Peyer's patch (tissue), 4 donors: ENCODE results near the gene HSD3B2. TPM values are rescaled to one million over a fixed set of nuclear protein-coding genes. Genes with fewer than 3 reads are reported as not detected.
A peak's percentile ranks its signal among the peaks of the same experiment; 100 is the strongest.

Source experiments
- DNase-seq, 3 donors: peaks; one replicate each; pipeline ENCODE4 v3.0.0-alpha.2; 2017 to 2019
- H3K27ac ChIP-seq, 4 donors: fragments of 200-600 bp; sonication (generic); one replicate each; pipeline ENCODE4 v1.5.1; 2016 to 2019
- H3K27me3 ChIP-seq, 2 donors: fragments of 200-600 bp; sonication (generic); one replicate each; pipeline ENCODE4 v1.5.1; 2019
- H3K36me3 ChIP-seq, 3 donors: fragments of 200-600 bp; sonication (generic); one replicate each; pipeline ENCODE4 v1.5.1; 2016 to 2019
- H3K4me1 ChIP-seq, 4 donors: fragments of 200-600 bp; sonication (generic); one replicate each; pipeline ENCODE4 v1.5.1; 2016 to 2019
- H3K4me3 ChIP-seq, 4 donors: fragments of 200-600 bp; sonication (generic); 1 replicate in 3 of 4; 2 replicates in 1 of 4; pipeline ENCODE4 v1.5.1; 2016 to 2019; ENCODE audit warnings: mild to moderate bottlenecking in 1 of 4
- H3K9me3 ChIP-seq, 4 donors: fragments of 200-600 bp; sonication (generic); one replicate each; pipeline ENCODE4 v1.5.1; 2016 to 2019; ENCODE audit warnings: mild to moderate bottlenecking in 1 of 4
- CTCF ChIP-seq, 6 experiments: fragments of 450-650 bp in 4 of 6; fragments of 200-600 bp in 2 of 6; sonication (generic) in 1 of 6; IDR thresholded peaks; one replicate each; pipeline ENCODE4 v1.5.1; 2017 to 2019; ENCODE audit warnings: antibody characterized with exemption in 6 of 6, mild to moderate bottlenecking in 3 of 6, moderate library complexity in 1 of 6
- POLR2A ChIP-seq, 2 donors: fragments of 450-650 bp; IDR thresholded peaks; one replicate each; pipeline ENCODE4 v1.5.1; 2017; ENCODE audit warnings: antibody characterized with exemption in 2 of 2, mild to moderate bottlenecking in 2 of 2, moderate library complexity in 2 of 2
- total RNA-seq, 4 donors: library from RNA; depleted of rRNA; stranded (reverse); fragments of >200 nt; gene quantifications; one replicate each; pipeline ENCODE4 v1.1.0, GENCODE V29; 2016

HSD3B2 gene
- total RNA-seq, 4 donors from 2014 or later, result 14.9 to 132 (median 126) TPM; not detected in 1

- TF ChIP-seq CTCF (IDR thresholded peaks at IDR 0.05) (no peak), POLR2A (IDR thresholded peaks at IDR 0.05) (no peak)
- H3K27me3 ChIP-seq, result no peaks in the 10 kb centered on the region
- peak overlapping the region in 2 of 4 donors; percentile 35 to 65 for H3K27ac ChIP-seq
- DNase-seq, result peak in 1 of 3 donors; percentile 49
- no peaks in the 10 kb centered on the region for H3K9me3 ChIP-seq
- H3K4me1 ChIP-seq, result peaks cover 0 to 21% (median 0%) of the 10 kb centered on the region in 4 donors
- no peaks in the 10 kb centered on the region for H3K36me3 ChIP-seq
- H3K4me3 ChIP-seq, result no peak overlapping the region
These were observed 16.9 kb downstream of the HSD3B2 start for GRCh38 chr1:119431836-119432235.

GRCh38 chr1:119435052-119435451 is 20.1 kb downstream of the HSD3B2 start:
- H3K4me3 ChIP-seq, result no peak overlapping the region
- no peaks in the 10 kb centered on the region for H3K27me3 ChIP-seq
- H3K4me1 ChIP-seq, result peaks cover 0 to 15% (median 0%) of the 10 kb centered on the region in 4 donors
- no peak for TF ChIP-seq CTCF (IDR thresholded peaks at IDR 0.05)
- no peak overlapping the region for H3K27ac ChIP-seq
- H3K36me3 ChIP-seq, result no peaks in the 10 kb centered on the region
- no peaks in the 10 kb centered on the region for H3K9me3 ChIP-seq
- no peak for DNase-seq

- H3K4me1 ChIP-seq, result no peaks in the 10 kb centered on the region
- TF ChIP-seq POLR2A (IDR thresholded peaks at IDR 0.05) (no peak), CTCF (IDR thresholded peaks at IDR 0.05) (no peak)
- no peaks in the 10 kb centered on the region for H3K27me3 ChIP-seq
- no peaks in the 10 kb centered on the region for H3K9me3 ChIP-seq
- no peaks in the 10 kb centered on the region for H3K36me3 ChIP-seq
- H3K27ac ChIP-seq, result no peak overlapping the region
- DNase-seq, result no peak
- no peak overlapping the region for H3K4me3 ChIP-seq
These were observed 23.8 kb downstream of the HSD3B2 start for GRCh38 chr1:119438761-119439160.

GRCh38 chr1:119440721-119441307 is 25.9 kb downstream of the HSD3B2 start:
- Histone ChIP-seq H3K36me3 (no peaks in the 10 kb centered on the region), H3K4me1 (no peaks in the 10 kb centered on the region), H3K4me3 (no peak overlapping the region), H3K27me3 (no peaks in the 10 kb centered on the region), H3K27ac (no peak overlapping the region), H3K9me3 (no peaks in the 10 kb centered on the region)
- TF ChIP-seq POLR2A (IDR thresholded peaks at IDR 0.05), result no peak
- no peak for TF ChIP-seq CTCF (IDR thresholded peaks at IDR 0.05)
- no peak for DNase-seq

- no peaks in the 10 kb centered on the region for H3K36me3 ChIP-seq
- H3K4me3 ChIP-seq, result no peak overlapping the region
- no peaks in the 10 kb centered on the region for H3K27me3 ChIP-seq
- no peaks in the 10 kb centered on the region for H3K4me1 ChIP-seq
- H3K9me3 ChIP-seq, result no peaks in the 10 kb centered on the region
- no peak for DNase-seq
- TF ChIP-seq CTCF (IDR thresholded peaks at IDR 0.05) (no peak), POLR2A (IDR thresholded peaks at IDR 0.05) (no peak)
- H3K27ac ChIP-seq, result no peak overlapping the region
These were observed 27.8 kb downstream of the HSD3B2 start for GRCh38 chr1:119442756-119443155.

- DNase-seq, result no peak
- Histone ChIP-seq H3K4me1 (no peaks in the 10 kb centered on the region), H3K27ac (no peak overlapping the region), H3K27me3 (no peaks in the 10 kb centered on the region), H3K4me3 (no peak overlapping the region), H3K9me3 (no peaks in the 10 kb centered on the region), H3K36me3 (no peaks in the 10 kb centered on the region)
- no peak for TF ChIP-seq POLR2A (IDR thresholded peaks at IDR 0.05)
- TF ChIP-seq CTCF (IDR thresholded peaks at IDR 0.05), result no peak
These were observed 31.4 kb downstream of the HSD3B2 start for GRCh38 chr1:119446321-119446720.
